Measurements from ENCODE around the gene HRG.

DNA sequence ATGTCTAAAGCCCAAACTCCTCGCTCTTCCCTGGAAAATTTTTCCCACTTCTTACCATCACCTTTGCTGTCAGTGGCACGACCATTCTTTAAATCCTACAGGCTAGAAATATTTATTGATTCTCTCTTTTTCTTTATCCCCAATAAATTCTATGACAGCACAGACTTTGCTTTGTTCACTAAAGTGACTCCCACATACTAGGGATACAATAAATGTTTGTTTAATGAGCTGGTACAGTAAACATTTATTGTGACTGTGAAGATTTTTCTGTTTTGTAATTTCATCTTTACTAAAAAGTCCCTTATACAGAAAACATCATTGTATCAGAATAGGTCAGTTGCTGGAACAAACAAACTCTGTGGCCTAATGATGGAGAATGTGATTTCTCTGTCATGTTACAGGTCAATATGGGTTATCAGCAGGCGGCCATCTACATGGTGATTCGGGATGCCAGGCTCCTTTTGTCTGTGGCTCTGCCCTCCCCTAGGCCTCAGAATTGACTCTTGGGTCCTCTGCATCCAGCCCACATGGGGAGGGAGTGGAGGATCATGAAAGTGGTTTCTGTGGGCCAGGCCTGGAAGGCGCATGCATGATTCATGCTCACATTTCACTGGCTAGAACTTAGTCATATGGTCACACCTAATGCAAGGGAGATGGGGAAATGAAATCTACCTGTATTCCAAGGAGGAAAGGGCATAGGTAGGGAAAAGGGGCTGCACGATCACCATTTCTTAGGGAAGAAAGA, 28.6 kb downstream of the HRG start:
- TF ChIP-seq EP300 (IDR thresholded peaks at IDR 0.05) (no peak), POLR2A (IDR thresholded peaks at IDR 0.05) (no peak), POLR2AphosphoS5 (IDR thresholded peaks at IDR 0.05) (no peak)
- TF ChIP-seq, protein P1, sequence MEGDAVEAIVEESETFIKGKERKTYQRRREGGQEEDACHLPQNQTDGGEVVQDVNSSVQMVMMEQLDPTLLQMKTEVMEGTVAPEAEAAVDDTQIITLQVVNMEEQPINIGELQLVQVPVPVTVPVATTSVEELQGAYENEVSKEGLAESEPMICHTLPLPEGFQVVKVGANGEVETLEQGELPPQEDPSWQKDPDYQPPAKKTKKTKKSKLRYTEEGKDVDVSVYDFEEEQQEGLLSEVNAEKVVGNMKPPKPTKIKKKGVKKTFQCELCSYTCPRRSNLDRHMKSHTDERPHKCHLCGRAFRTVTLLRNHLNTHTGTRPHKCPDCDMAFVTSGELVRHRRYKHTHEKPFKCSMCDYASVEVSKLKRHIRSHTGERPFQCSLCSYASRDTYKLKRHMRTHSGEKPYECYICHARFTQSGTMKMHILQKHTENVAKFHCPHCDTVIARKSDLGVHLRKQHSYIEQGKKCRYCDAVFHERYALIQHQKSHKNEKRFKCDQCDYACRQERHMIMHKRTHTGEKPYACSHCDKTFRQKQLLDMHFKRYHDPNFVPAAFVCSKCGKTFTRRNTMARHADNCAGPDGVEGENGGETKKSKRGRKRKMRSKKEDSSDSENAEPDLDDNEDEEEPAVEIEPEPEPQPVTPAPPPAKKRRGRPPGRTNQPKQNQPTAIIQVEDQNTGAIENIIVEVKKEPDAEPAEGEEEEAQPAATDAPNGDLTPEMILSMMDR (IDR thresholded peaks at IDR 0.05) = no peak

Data from gastroesophageal sphincter (tissue), 3 donors.